Cardiac fibroblast (primary cell): ENCODE results near the gene WDHD1.

Experiments
- DNase-seq, 2 donors: peaks; one replicate each; pipeline versions ENCODE4 v3.0.0 to v3.0.0-alpha.2; 2010; ENCODE audit warnings: low read depth in 2 of 2
- H3K4me3 ChIP-seq, 2 donors: replicated peaks in 1 of 2; 1 replicate in 1 of 2; 2 replicates in 1 of 2; pipeline ENCODE4 v1.5.1; 2011; ENCODE audit warnings: low read depth in 2 of 2, low read length in 2 of 2, mild to moderate bottlenecking in 2 of 2, moderate library complexity in 1 of 2
- CTCF ChIP-seq: IDR thresholded peaks from one replicate; pipeline ENCODE4 v1.5.1; 2011; ENCODE audit warnings: low read depth, mild to moderate bottlenecking, low read length, inconsistent platforms

Gene WDHD1

GRCh38 chr14:54936816-54937215 is 90.1 kb downstream of the WDHD1 start:
- DNase-seq: no peak
- no peak overlapping the region for H3K4me3 ChIP-seq
- no peak for TF ChIP-seq CTCF

GRCh38 chr14:54935958-54936357 is 90.9 kb downstream of the WDHD1 start:
- peak; percentile 5 to 64 for DNase-seq
- TF ChIP-seq CTCF: no peak
- no peak overlapping the region for H3K4me3 ChIP-seq

GRCh38 chr14:54935100-54935499 is 91.8 kb downstream of the WDHD1 start:
- no peak for DNase-seq
- TF ChIP-seq CTCF: no peak
- no peak overlapping the region for H3K4me3 ChIP-seq

- no peak overlapping the region for H3K4me3 ChIP-seq
- no peak for TF ChIP-seq CTCF
- DNase-seq: no peak
Observed at GRCh38 chr14:54933006-54933405, 93.9 kb downstream of the WDHD1 start.

GRCh38 chr14:54931598-54932340 is 95.1 kb downstream of the WDHD1 start:
- DNase-seq: no peak
- no peak overlapping the region for H3K4me3 ChIP-seq
- no peak for TF ChIP-seq CTCF

- H3K4me3 ChIP-seq: no peak overlapping the region
- DNase-seq: no peak
- TF ChIP-seq CTCF: no peak
Observed at GRCh38 chr14:54931101-54931500, 95.8 kb downstream of the WDHD1 start.

GRCh38 chr14:54929556-54929955 is 97.3 kb downstream of the WDHD1 start:
- no peak for TF ChIP-seq CTCF
- no peak overlapping the region for H3K4me3 ChIP-seq
- DNase-seq: no peak
